ENCODE data around the gene TSPAN31. TPM values are rescaled to one million over a fixed set of nuclear protein-coding genes. Genes with fewer than 3 reads are reported as not detected.

Gene TSPAN31
- total and polyA plus RNA-seq, 9 of the 15 experiments (the other 6 are each of a cell fraction or from before 2014, with no cell fraction given) = 11.3 to 26.4 (median 14.3) TPM

DNA sequence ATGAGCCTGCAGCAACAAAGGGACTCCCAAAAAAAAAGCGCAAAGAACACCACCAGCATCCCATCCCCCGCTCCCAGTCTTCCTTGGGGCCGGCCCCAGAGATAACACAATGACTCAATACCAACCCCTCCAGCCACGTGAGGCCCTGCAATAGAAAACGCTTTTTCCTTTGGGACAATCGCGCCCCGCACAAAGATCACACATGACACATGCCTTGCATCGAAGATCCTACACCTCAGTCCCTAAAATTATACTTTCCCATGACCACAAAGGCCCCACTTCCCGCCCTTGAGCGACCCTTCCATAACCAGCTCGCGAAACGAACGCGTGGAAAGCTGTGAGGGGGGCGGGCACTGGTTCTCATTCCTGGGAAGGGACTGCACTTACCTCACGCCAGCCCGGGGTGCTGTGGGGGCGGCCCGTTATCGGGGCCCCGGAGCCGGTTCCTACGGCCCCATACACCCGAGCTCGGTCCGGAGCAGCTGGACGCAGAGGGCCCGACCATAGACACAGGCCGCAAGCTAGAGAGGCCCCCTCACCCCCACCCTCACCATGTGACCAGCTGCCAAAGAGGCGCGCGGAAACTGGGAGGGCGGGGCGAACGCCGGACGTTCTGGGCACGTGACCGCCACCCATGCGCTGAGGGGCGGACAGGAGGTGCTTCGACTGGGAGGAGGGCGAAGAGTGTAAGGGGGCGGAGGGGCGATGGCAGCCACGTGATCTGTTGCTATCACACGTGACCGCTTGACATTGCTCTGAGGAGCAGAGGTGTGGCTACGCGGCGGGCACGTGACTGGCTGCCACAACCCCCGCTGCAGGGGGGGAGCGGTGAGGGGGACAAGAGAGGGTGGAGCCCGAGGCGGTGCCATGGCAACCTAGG is 7.2 kb downstream of the TSPAN31 start, which contains the start of gene CDK4 (continued):
- TF ChIP-seq, protein P1, sequence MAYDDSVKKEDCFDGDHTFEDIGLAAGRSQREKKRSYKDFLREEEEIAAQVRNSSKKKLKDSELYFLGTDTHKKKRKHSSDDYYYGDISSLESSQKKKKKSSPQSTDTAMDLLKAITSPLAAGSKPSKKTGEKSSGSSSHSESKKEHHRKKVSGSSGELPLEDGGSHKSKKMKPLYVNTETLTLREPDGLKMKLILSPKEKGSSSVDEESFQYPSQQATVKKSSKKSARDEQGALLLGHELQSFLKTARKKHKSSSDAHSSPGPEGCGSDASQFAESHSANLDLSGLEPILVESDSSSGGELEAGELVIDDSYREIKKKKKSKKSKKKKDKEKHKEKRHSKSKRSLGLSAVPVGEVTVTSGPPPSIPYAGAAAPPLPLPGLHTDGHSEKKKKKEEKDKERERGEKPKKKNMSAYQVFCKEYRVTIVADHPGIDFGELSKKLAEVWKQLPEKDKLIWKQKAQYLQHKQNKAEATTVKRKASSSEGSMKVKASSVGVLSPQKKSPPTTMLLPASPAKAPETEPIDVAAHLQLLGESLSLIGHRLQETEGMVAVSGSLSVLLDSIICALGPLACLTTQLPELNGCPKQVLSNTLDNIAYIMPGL (CRISPR knock-in tag; IDR thresholded peaks at IDR 0.05) = peak; percentile 80; the same call in 1 of the 2 replicates
- TF ChIP-seq POLR2AphosphoS2 (IDR thresholded peaks at IDR 0.05; ENCODE audit: low read length) (no peak), RBM14 (IDR thresholded peaks at IDR 0.05; ENCODE audit: borderline replicate concordance, insufficient read depth, low read depth, low read length) (no peak), ASH1L (IDR thresholded peaks at IDR 0.05; ENCODE audit: borderline replicate concordance, low read depth, partially characterized antibody) (peak; percentile 54), RFX1 (IDR thresholded peaks at IDR 0.05) (peak; percentile 98), SMAD2 (IDR thresholded peaks at IDR 0.05; ENCODE audit: low read depth, low read length) (no peak), MAFF (IDR thresholded peaks at IDR 0.05; ENCODE audit: low read length) (no peak), SPI1 (IDR thresholded peaks at IDR 0.05; ENCODE audit: borderline replicate concordance, low read depth, low read length) (no peak), HNRNPK (IDR thresholded peaks at IDR 0.05; ENCODE audit: low read depth, low read length, poor library complexity, severe bottlenecking) (no peak), PCBP1 (IDR thresholded peaks at IDR 0.05; ENCODE audit: low read depth, low read length, poor library complexity, severe bottlenecking) (no peak), RBM34 (IDR thresholded peaks at IDR 0.05; ENCODE audit: borderline replicate concordance, insufficient read depth, low read length) (no peak), ZKSCAN1 (IDR thresholded peaks at IDR 0.05; ENCODE audit: low read depth, low read length) (no peak), COPS2 (conservative IDR thresholded peaks at IDR 0.05) (no peak)
- TF ChIP-seq, protein P2, sequence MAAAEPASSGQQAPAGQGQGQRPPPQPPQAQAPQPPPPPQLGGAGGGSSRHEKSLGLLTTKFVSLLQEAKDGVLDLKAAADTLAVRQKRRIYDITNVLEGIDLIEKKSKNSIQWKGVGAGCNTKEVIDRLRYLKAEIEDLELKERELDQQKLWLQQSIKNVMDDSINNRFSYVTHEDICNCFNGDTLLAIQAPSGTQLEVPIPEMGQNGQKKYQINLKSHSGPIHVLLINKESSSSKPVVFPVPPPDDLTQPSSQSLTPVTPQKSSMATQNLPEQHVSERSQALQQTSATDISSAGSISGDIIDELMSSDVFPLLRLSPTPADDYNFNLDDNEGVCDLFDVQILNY (CRISPR knock-in tag; IDR thresholded peaks at IDR 0.05) = no peak; the same call in 1 of the 2 replicates
- TF ChIP-seq, protein P3, sequence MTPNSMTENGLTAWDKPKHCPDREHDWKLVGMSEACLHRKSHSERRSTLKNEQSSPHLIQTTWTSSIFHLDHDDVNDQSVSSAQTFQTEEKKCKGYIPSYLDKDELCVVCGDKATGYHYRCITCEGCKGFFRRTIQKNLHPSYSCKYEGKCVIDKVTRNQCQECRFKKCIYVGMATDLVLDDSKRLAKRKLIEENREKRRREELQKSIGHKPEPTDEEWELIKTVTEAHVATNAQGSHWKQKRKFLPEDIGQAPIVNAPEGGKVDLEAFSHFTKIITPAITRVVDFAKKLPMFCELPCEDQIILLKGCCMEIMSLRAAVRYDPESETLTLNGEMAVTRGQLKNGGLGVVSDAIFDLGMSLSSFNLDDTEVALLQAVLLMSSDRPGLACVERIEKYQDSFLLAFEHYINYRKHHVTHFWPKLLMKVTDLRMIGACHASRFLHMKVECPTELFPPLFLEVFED (CRISPR knock-in tag; conservative IDR thresholded peaks at IDR 0.05) = peak; percentile 60; the same call in 1 of the 2 replicates
- TF ChIP-seq, protein P4, sequence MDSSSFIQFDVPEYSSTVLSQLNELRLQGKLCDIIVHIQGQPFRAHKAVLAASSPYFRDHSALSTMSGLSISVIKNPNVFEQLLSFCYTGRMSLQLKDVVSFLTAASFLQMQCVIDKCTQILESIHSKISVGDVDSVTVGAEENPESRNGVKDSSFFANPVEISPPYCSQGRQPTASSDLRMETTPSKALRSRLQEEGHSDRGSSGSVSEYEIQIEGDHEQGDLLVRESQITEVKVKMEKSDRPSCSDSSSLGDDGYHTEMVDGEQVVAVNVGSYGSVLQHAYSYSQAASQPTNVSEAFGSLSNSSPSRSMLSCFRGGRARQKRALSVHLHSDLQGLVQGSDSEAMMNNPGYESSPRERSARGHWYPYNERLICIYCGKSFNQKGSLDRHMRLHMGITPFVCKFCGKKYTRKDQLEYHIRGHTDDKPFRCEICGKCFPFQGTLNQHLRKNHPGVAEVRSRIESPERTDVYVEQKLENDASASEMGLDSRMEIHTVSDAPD (CRISPR knock-in tag; IDR thresholded peaks at IDR 0.05) = no peak
- TF ChIP-seq, protein P5, sequence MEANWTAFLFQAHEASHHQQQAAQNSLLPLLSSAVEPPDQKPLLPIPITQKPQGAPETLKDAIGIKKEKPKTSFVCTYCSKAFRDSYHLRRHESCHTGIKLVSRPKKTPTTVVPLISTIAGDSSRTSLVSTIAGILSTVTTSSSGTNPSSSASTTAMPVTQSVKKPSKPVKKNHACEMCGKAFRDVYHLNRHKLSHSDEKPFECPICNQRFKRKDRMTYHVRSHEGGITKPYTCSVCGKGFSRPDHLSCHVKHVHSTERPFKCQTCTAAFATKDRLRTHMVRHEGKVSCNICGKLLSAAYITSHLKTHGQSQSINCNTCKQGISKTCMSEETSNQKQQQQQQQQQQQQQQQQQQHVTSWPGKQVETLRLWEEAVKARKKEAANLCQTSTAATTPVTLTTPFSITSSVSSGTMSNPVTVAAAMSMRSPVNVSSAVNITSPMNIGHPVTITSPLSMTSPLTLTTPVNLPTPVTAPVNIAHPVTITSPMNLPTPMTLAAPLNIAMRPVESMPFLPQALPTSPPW (CRISPR knock-in tag; IDR thresholded peaks at IDR 0.05) = peak; percentile 99

All from K562 (cell line).